ENCODE measurements around the gene CCN5.
A peak's percentile ranks its signal among the peaks of the same experiment; 100 is the strongest.
"Not testable (repeated sequence)": the region's sequence is repeated elsewhere in the genome, so short reads cannot be mapped to it uniquely, and the experiment has no call there.

CCN5 gene

DNA sequence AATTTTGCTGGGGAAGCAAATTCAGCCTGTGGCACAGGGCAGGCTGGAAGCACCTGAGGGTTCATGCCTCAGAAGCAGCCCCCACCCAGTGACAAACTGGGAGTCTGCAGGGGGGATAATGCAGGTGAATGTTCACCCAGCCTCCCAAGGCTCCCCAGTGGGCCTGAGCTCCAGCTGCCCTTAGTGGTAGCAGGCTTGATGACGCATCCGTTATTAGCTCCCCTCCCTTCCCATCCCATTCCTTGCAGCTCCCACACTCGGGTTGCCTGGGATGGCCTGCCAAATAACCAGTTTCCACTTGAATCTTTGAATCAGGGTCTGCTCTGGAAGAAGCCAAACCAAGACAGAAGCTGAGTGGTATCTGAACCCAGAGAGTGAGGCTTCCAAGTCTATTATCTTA lies 46.3 kb downstream of the CCN5 start:
- no peak for DNase-seq

DNA sequence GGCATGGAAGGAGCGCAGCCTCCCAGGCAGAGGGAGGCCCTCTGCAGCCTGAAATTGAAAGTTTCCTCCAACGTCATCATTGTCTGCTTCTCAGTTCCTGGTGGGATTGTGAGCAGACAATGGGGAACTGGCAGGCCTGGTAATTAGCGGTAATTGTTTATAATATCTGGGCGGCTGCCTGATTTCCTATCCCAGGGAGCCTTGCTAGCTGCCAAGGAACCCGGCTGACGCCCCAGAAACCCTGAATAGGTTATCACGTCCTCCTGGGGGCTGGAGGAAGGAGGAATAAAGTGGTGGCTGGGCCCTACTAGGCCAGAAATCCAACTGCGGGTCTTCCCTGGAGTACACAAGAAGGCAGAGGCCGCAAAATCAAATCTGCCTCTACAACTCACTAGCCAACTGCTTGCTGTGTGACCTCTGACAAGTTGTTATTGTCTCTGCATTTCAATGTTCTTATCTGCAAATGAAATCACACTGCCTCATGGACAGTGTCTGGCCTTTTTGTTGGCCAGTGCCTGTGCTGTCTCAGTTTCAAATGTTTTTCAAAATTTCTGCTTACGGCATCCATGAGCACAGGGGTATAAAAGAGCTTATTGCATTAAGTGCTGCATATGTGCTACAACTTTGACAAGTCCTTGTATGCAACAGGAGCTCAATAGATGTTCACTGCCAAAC lies 47.4 kb downstream of the CCN5 start:
- DNase-seq: peak; percentile 87

DNA sequence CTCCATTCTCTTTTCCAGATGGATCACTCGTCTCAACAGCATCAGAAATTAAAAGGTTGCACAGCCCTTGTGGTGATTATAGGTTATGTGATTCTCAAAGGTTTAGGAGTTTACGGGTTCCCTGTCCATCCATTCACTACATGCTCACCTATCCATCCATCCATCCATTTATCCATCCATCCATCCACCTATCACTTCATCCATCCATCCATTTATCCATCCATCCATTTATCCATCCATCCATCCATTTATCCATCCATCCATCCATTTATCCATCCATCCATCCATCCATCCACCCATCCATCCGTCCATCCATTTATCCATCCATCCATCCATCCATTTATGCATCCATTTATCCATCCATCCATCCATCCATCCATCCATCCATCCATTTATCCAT lies 48.6 kb downstream of the CCN5 start:
- DNase-seq: not testable (repeated sequence)

DNA sequence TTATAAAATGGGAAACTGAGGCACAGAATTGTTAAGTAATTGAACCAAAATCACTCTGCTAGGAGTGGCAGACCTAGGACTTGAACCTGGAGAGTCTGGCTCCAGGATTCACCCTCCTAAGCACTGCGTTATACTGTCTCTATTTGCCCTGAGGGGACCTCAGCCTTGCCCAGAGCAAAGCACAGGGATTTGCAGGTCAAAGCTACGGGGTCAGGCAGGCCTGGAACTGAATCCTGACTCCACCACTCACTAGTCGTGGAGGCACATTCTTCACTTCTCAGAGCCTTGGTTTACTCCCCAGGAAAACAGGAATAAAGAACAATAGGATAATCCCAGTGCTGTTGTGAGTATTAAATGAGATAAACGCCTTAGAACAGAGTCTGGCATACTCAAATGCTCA lies 49.9 kb downstream of the CCN5 start:
- no peak for DNase-seq

DNA sequence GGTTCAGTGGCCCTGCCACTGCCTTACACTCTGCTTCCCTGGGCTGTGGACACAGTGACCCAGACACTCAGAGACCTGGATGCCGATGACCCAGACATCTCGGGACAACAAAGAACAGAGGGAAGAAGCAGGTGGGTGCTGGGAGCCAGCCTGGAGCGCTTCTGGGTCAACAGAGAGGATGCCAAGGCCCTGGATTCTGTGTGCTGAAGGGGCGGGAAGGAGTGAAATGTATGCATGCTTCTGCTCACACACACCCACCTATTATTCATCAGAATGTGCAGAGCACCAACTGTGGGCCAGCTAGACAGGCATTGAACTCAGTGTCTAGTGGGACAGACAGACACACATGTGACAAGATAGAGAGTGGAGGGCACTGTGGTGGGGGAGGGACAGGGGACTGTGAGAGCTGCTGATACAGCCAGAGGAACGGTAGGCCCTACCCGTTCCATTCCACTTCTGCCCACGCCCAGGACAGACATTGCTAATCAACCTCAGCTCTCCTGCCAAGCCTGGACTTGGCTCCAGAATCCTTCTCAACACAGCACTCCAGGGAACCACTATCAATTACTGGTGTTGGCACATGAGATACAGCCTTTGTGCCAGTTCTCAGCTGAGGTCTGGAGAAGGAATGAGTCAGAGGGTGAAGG lies 50.7 kb downstream of the CCN5 start:
- DNase-seq: no peak

DNA sequence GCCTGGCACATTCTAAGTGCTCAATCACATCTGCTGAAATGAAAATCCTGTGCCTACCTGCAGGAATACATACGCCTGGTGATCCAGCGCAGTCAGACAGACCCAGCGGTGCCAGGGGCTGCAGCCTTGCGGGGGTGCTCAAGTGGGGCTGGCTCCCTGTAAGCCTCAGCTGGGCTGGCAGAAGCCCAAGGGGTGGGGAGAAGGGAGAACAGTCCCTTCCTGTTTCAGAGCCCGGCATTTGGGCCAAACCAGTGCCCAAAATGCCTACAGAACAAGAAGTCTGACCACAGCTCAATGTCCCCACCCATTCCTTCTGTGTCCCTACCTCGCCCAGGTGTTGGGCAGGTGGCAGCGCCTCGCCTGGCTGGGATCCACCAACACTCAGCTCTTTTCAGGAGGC lies 53.1 kb downstream of the CCN5 start:
- no peak for DNase-seq

DNA sequence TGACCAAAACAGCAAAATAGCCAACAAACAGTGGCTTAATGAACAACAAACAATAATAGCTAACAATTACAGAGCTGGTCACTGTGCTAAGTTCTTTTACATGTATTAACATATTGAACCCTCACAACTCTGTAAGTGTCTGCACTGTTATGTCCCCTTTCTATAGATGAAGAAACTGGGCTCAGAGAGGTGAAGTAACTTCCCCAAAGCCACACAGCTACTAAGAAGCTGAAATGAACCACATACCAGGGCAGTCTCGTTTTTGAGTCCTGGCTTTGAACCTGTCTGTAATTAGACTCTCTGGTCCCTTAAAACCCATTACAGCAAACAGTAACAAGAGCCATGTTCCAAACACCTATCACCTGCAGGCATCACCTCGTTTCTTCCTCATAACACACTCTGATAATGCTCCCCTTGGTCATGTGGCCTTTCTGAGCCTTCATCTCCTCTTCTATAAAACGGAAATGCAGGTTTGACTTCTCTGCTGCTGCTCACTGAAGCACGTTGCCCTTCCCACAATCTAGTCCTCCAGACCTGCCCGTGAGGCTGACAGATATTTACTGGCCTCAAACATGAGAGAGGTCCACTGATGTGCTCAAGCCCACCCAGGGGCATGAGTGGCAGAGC lies 53.8 kb downstream of the CCN5 start:
- DNase-seq: no peak

DNA sequence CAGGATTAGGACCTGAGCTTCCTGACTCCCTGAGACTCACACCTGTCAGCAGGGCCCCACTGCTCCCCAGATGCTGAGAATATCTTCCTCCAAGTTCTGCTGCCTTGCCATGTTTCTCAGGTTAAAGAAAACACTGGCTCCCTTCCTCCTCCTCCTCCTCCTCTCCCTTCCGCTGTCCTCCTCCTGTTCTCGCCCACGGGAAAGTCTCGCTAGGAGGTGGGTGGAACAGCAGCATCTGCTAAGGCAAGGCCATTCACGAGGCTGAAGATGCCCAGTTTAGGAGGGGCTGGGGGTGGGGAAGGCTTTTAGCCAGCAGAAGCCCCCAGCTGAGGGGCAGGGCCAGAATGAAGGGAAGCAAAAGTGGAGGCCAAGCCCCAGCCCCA lies 54.3 kb downstream of the CCN5 start:
- no peak for DNase-seq

DNA sequence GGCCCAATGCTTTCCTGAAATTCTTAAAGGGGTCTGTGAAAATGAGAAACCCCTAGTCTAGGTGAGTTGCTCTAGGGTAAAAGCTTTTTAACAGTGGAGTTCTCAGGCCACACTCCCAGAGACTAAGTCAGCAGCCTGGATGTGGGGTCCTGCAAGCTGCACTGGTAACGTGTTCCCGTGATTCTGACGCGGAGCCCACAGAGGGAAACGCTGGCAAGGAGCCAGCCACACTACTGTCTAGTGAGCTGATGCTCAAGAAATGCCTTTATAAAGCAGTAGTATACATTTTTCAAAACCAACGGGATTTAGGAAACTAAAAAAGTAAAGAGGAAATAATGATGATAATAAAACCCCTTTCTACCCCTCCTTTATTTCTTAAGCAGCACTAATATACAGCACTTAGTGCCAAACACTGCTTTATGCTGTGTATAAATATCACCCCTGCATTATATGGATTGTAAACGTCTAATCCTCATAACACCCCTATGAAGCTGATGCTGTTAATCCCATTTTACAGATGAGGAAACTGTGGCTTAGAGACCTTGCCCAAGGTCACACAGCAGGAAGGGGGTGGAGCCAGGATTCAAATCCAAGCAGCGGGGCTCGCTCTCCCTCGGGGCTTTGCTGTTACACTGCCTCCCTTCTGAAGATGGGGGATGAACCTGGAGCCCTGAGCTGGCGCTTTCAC lies 55.5 kb downstream of the CCN5 start:
- DNase-seq: no peak

DNA sequence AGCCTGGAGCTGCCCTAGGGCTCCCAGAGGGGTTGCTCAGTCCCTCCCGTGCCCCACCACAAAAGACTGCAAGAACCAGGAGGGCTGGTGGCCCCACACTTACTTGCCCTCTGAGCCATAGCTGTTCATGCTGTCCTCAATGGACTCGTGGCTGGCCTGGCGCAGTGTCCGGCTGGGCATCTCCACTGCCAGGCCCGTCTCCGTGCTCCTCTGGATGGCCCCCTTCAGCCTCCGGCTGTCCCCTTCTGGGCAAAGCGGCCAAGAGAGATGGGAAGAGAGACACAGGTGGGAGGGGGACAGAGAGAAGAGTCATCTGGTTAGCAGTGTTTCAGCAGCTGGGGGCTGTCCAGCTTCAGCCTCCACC lies 56.0 kb downstream of the CCN5 start:
- no peak for DNase-seq

DNA sequence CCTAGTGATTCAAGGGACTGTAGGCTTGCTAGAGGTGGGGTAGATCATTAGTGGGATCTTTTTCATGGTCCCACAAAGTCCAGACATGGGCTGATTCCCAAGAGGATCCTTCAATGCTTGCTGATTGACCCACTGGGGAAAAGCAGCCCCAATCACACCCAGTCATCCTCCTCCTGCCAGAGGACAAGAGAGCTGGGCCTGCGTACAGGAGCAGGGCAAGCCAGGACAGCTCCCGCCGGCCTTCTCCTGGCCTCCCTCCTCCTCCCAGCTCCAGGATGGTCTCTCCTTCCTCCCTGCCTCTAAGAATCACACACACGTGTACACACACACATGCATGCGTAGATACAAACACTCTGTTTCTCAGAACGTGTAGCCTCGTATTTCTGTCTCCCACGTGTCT lies 57.5 kb downstream of the CCN5 start:
- no peak for DNase-seq

DNA sequence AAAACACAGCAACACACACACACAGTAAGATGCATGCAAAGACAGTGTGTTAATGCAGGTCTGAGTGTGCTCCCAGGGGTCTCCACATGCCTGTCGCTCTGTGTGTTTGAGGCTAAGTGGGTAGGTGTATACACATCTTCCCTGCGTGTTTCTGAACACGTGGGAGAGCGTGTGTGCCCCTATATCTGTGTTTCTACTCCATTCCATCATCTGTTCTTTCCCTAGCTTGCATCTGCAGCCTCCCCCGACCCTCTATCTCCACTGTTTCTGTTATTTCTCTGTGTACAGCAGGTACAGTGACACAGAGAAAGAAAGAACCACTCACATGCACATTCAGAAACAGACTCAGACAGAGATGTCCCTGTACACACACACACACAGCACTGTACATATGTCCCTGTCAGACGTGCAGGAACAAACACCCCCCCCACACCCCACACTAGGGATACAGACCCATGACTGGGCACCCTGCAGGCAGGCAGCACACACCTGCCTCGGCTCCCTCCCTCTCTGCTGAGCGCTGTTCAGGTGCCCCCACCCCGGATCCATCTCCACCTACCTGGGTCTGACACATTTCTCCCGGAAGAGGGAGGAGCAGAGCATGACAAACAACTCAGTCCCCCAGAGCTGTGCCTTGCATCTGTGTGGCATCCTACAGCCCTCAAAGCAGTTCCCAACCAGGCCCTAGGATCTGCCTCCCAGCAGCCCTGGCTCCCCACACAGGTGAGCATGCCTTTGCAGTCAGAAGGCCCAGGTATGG lies 58.1 kb downstream of the CCN5 start:
- no peak for DNase-seq

DNA sequence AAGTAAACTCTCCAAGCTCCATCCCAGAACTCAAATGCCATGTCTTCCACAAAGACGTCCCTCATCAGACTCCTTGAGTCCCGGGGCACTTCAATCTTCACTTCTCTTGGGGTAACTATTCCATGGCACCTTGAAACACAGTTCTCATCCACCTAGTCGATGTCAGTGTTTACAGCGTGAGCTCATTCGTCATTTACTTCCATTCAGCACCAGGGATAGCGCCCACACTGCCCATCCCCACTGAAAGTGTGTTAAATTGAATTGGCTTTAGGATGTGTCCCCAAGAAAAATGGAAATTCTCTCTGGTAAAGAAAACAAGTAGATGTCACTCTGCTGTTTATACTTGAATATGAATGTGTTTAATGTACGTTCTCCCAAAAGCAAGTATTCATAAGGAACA lies 61.8 kb downstream of the CCN5 start:
- peak; percentile 67 for DNase-seq

Measured in eye (tissue), 1 donor.